ENCODE results near the gene KRTAP10-3. TPM values are rescaled to one million over a fixed set of nuclear protein-coding genes. Genes with fewer than 3 reads are reported as not detected.

Gene KRTAP10-3
- total and polyA plus RNA-seq, 2 of the 13 experiments (the other 11 are each of a cell fraction or from before 2014, with no cell fraction given) = not detected

- Histone ChIP-seq H2AFZ (ENCODE audit: low read length) (no peak overlapping the region), H3K9ac (ENCODE audit: insufficient read depth, low read depth, low read length) (no peak overlapping the region; the same call in 1 of the 2 replicates), H3K79me2 (ENCODE audit: insufficient read depth, low read length) (no peaks in the 10 kb centered on the region), H3K4me2 (ENCODE audit: low read depth, low read length) (no peak overlapping the region; the same call in 1 of the 2 replicates), H3K9me3 (ENCODE audit: low read length) (no peaks in the 10 kb centered on the region), H3K4me1 (ENCODE audit: insufficient read depth, low read length) (peaks cover 52% of the 10 kb centered on the region), H3K27me3 (ENCODE audit: control insufficient read depth in 1 of 2, insufficient read depth in 2 of 2, low read length in 2 of 2) (no peaks in the 10 kb centered on the region), H4K20me1 (ENCODE audit: insufficient read depth, low read length) (no peaks in the 10 kb centered on the region), H3K36me3 (replicated peaks in 1 of 2; ENCODE audit: control insufficient read depth in 1 of 2, insufficient read depth in 2 of 2, low read length in 2 of 2) (no peaks in the 10 kb centered on the region), H3K27ac (ENCODE audit: extremely low read length, insufficient read depth, low read length) (peak overlapping the region; percentile 80), H3K4me3 (replicated peaks in 1 of 3; ENCODE audit: insufficient read depth in 1 of 3, low read depth in 2 of 3, low read length in 3 of 3) (no peak overlapping the region)
- ChIA-PET CTCF (ENCODE audit: low intra/inter-chr PET ratio, low total read pairs) (no interaction called here), POLR2A (no interaction called here)
- TF ChIP-seq CREB3 (CRISPR knock-in tag; IDR thresholded peaks at IDR 0.05) (no peak), CBFB (CRISPR knock-in tag; IDR thresholded peaks at IDR 0.05) (no peak)
- no TSS peak for BruUV-seq (replicated peaks)
- no peak for FAIRE-seq
- ATAC-seq = no peak
- intact Hi-C loops (cut with micrococcal nuclease; ENCODE audit: unreplicated experiment) (no loop called here), in situ Hi-C loops (cut with HindIII; ENCODE audit: extremely low pct_ligation_motif_present, low pct_unique_long_range_greater_than_20kb) (no loop called here)
- no peak for DNase-seq (ENCODE audit: low spot score)
- WGBS (ENCODE audit: low lambda C conversion rate) = 94% methylated on average over 12 of the region's 12 CpGs
Measured at GRCh38 chr21:44594406-44594916, 35.9 kb upstream of the KRTAP10-3 start.

GRCh38 chr21:44593598-44594405, 35.2 kb upstream of the KRTAP10-3 start:
- 42% methylated on average over 12 of the region's 20 CpGs for WGBS (ENCODE audit: low lambda C conversion rate)
- no peaks in the 10 kb centered on the region for H4K20me1 ChIP-seq (ENCODE audit: insufficient read depth, low read length)
- POLR2A ChIA-PET = no interaction called here
- peak overlapping the region; percentile 54 for H3K9ac ChIP-seq (ENCODE audit: insufficient read depth, low read depth, low read length)
- CTCF ChIA-PET (ENCODE audit: low intra/inter-chr PET ratio, low total read pairs) = no interaction called here
- intact Hi-C loops (cut with micrococcal nuclease; ENCODE audit: unreplicated experiment) (no loop called here), in situ Hi-C loops (cut with HindIII; ENCODE audit: extremely low pct_ligation_motif_present, low pct_unique_long_range_greater_than_20kb) (no loop called here)
- H2AFZ ChIP-seq (ENCODE audit: low read length) = no peak overlapping the region
- H3K27me3 ChIP-seq (ENCODE audit: control insufficient read depth in 1 of 2, insufficient read depth in 2 of 2, low read length in 2 of 2) = no peaks in the 10 kb centered on the region; a peak in 1 of 5 replicates
- FAIRE-seq (peak; percentile 78), ATAC-seq (peak; percentile 90), DNase-seq (ENCODE audit: low spot score) (peak; percentile 81)
- no peaks in the 10 kb centered on the region for H3K36me3 ChIP-seq (replicated peaks in 1 of 2; ENCODE audit: control insufficient read depth in 1 of 2, insufficient read depth in 2 of 2, low read length in 2 of 2)
- peak overlapping the region; percentile 80 for H3K27ac ChIP-seq (ENCODE audit: extremely low read length, insufficient read depth, low read length)
- peaks cover 52% of the 10 kb centered on the region for H3K4me1 ChIP-seq (ENCODE audit: insufficient read depth, low read length)
- no peaks in the 10 kb centered on the region for H3K79me2 ChIP-seq (ENCODE audit: insufficient read depth, low read length)
- H3K4me2 ChIP-seq (ENCODE audit: low read depth, low read length) = peak overlapping the region; percentile 59
- H3K4me3 ChIP-seq (replicated peaks in 1 of 3; ENCODE audit: insufficient read depth in 1 of 3, low read depth in 2 of 3, low read length in 3 of 3) = peak overlapping the region in 1 of 3 experiments; percentile 4; a peak in 1 of 6 replicates
- H3K9me3 ChIP-seq (ENCODE audit: low read length) = no peaks in the 10 kb centered on the region
- no TSS peak for BruUV-seq (replicated peaks)
- no peak for TF ChIP-seq KDM5A (IDR thresholded peaks at IDR 0.05; ENCODE audit: borderline replicate concordance, low read length)
- TF ChIP-seq KDM3A (CRISPR knock-in tag; IDR thresholded peaks at IDR 0.05; ENCODE audit: low read depth) = peak; percentile 24; the same call in 1 of the 2 replicates
- TF ChIP-seq, protein P1, sequence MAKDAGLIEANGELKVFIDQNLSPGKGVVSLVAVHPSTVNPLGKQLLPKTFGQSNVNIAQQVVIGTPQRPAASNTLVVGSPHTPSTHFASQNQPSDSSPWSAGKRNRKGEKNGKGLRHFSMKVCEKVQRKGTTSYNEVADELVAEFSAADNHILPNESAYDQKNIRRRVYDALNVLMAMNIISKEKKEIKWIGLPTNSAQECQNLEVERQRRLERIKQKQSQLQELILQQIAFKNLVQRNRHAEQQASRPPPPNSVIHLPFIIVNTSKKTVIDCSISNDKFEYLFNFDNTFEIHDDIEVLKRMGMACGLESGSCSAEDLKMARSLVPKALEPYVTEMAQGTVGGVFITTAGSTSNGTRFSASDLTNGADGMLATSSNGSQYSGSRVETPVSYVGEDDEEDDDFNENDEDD (CRISPR knock-in tag; IDR thresholded peaks at IDR 0.05; ENCODE audit: borderline replicate concordance) = peak; percentile 87
- TF ChIP-seq BORCS8-MEF2B (CRISPR knock-in tag; IDR thresholded peaks at IDR 0.05) = 0 out of 2 replicates have a peak, but pooled peaks have one; percentile 42
- peak; percentile 40; the same call in 1 of the 2 replicates for TF ChIP-seq DPF2 (CRISPR knock-in tag; IDR thresholded peaks at IDR 0.05; ENCODE audit: borderline replicate concordance, low read depth)
- TF ChIP-seq ZNF766 (CRISPR knock-in tag; IDR thresholded peaks at IDR 0.05; ENCODE audit: borderline replicate concordance) = 0 out of 2 replicates have a peak, but pooled peaks have one; percentile 30
- no peak for TF ChIP-seq CENPT (CRISPR knock-in tag; IDR thresholded peaks at IDR 0.05; ENCODE audit: low read depth)
- TF ChIP-seq ZNF652 (CRISPR knock-in tag; IDR thresholded peaks at IDR 0.05; ENCODE audit: borderline replicate concordance, low read depth) = peak; percentile 25; the same call in 1 of the 2 replicates
- 0 out of 2 replicates have a peak, but pooled peaks have one; percentile 59 for TF ChIP-seq HBP1 (CRISPR knock-in tag; IDR thresholded peaks at IDR 0.05; ENCODE audit: low read depth)
- TF ChIP-seq MXI1 (IDR thresholded peaks at IDR 0.05; ENCODE audit: borderline replicate concordance, low read depth, low read length) = peak; percentile 23; the same call in 1 of the 3 replicates
- no peak for TF ChIP-seq ZNF30 (CRISPR knock-in tag; IDR thresholded peaks at IDR 0.05)
